A549 (cell line): ENCODE data around the gene PSMF1. TPM values are rescaled to one million over a fixed set of nuclear protein-coding genes. Genes with fewer than 3 reads are reported as not detected.

Source experiments
- ATAC-seq, 2 experiments: fragments of 200-7000 bp in 1 of 2; fragments of >200 bp in 1 of 2; cut with Nextera tagmentation in 1 of 2; cut with Tn5 transposase in 1 of 2; 3 replicates each; pipeline versions ENCODE4 v1.8.0 to v1.9.1; 2018 to 2020; ENCODE audit warnings: mild to moderate bottlenecking in 1 of 2, moderate library complexity in 1 of 2
- CTCF ChIA-PET: fragments of 300-600 bp; sonication (Branson Sonifier 250); formaldehyde crosslinking; extraction: SDS; loops from one replicate; lab custom pipeline; 2021; ENCODE audit warnings: antibody characterized with exemption, inconsistent platforms; lab: Yijun Ruan, JAX
- POLR2A ChIA-PET: fragments of 350-600 bp; formaldehyde crosslinking; extraction: SDS; loops from one replicate; lab custom pipeline; 2021; ENCODE audit warnings: antibody characterized with exemption, inconsistent platforms; lab: Yijun Ruan, JAX
- DNase-seq, 2 experiments: peaks; one replicate each; pipeline versions ENCODE4 v3.0.0 to v3.0.0-alpha.2; 2011 to 2016; ENCODE audit warnings: low read depth in 1 of 2, low spot score in 1 of 2
- FAIRE-seq: peaks from 2 replicates; lab custom pipeline; 2011; peaks lifted over from hg19 to GRCh38; lab: Jason Lieb, UNC
- H3K27ac ChIP-seq, 2 experiments: fragments of >200 bp; sonication (Bioruptor Twin); formaldehyde crosslinking; 3 replicates each; pipeline ENCODE4 v1.5.1; 2016 to 2017
- H3K4me1 ChIP-seq: fragments of >200 bp; sonication (Bioruptor Twin); formaldehyde crosslinking; 3 replicates; pipeline ENCODE4 v1.6.1; 2016
- H3K4me2 ChIP-seq: fragments of >200 bp; sonication (Bioruptor Twin); formaldehyde crosslinking; 3 replicates; pipeline ENCODE4 v1.6.1; 2016
- H3K4me3 ChIP-seq: fragments of >200 bp; sonication (Bioruptor Twin); formaldehyde crosslinking; 3 replicates; pipeline ENCODE4 v1.5.1; 2016
- H3K9me3 ChIP-seq: fragments of >200 bp; sonication (Bioruptor Twin); formaldehyde crosslinking; 3 replicates; pipeline ENCODE4 v1.6.1; 2016
- BCL3 ChIP-seq: fragments of >200 bp; sonication (Bioruptor Twin); formaldehyde crosslinking; IDR thresholded peaks from 3 replicates; pipeline ENCODE4 v1.6.1; 2016
- CHD2 ChIP-seq: fragments of 150-350 bp; IDR thresholded peaks from 2 replicates; pipeline ENCODE4 v1.6.1; 2014; ENCODE audit warnings: low read length; ENCODE audit not compliant: partially characterized antibody
- EHF ChIP-seq: fragments of 250-450 bp; sonication (Bioruptor Pico); IDR thresholded peaks from 2 replicates; pipeline ENCODE4 v1.5.0; 2020; ENCODE audit warnings: mild to moderate bottlenecking
- ESRRA ChIP-seq: fragments of 150-350 bp; IDR thresholded peaks from 2 replicates; pipeline ENCODE4 v1.6.1; 2014; ENCODE audit warnings: mild to moderate bottlenecking, low read length, borderline replicate concordance
- FOSL2 ChIP-seq, 2 experiments: fragments of 450-650 bp in 1 of 2; fragments of >200 bp in 1 of 2; sonication (Bioruptor Twin) in 1 of 2; formaldehyde crosslinking; IDR thresholded peaks; 2 replicates each; pipeline versions ENCODE4 v1.5.0 to v1.6.1; 2016 to 2020; ENCODE audit warnings: mild to moderate bottlenecking in 1 of 2, moderate library complexity in 1 of 2
- HDAC2 ChIP-seq: fragments of 200-600 bp; sonication (generic); IDR thresholded peaks from 2 replicates; pipeline ENCODE4 v1.6.1; 2016
- HEYL ChIP-seq: fragments of 250-450 bp; sonication (Bioruptor Pico); IDR thresholded peaks from 2 replicates; pipeline ENCODE4 v1.8.0; 2021; ENCODE audit warnings: mild to moderate bottlenecking, moderate library complexity
- HMGXB4 ChIP-seq: fragments of 250-450 bp; sonication (Bioruptor Pico); IDR thresholded peaks from 2 replicates; pipeline ENCODE4 v1.5.0; 2021; ENCODE audit warnings: mild to moderate bottlenecking, moderate library complexity, borderline replicate concordance
- HOXB5 ChIP-seq: fragments of 250-450 bp; sonication (Bioruptor Pico); IDR thresholded peaks from 2 replicates; pipeline ENCODE4 v1.5.0; 2020; ENCODE audit warnings: mild to moderate bottlenecking, moderate library complexity
- MAFK ChIP-seq: fragments of 450-650 bp; IDR thresholded peaks from 2 replicates; pipeline ENCODE4 v1.6.1; 2014; ENCODE audit not compliant: partially characterized antibody
- MYC ChIP-seq: IDR thresholded peaks from 2 replicates; pipeline ENCODE4 v1.6.1; 2012; ENCODE audit warnings: mild to moderate bottlenecking, inconsistent platforms, low read length, improper control_type of control experiment, borderline replicate concordance
- NPAS2 ChIP-seq: fragments of 250-450 bp; sonication (Bioruptor Pico); IDR thresholded peaks from 2 replicates; pipeline ENCODE4 v1.8.0; 2022; ENCODE audit warnings: mild to moderate bottlenecking, moderate library complexity, borderline replicate concordance
- NR3C1 ChIP-seq: fragments of >200 bp; sonication (Bioruptor Twin); formaldehyde crosslinking; IDR thresholded peaks from 3 replicates; pipeline ENCODE4 v1.6.1; 2017
- POLR2A ChIP-seq: IDR thresholded peaks from 2 replicates; pipeline ENCODE4 v1.6.1; 2012; ENCODE audit warnings: mild to moderate bottlenecking, low read length
- POLR2AphosphoS2 ChIP-seq: conservative IDR thresholded peaks from 2 replicates; pipeline ENCODE4 v1.6.1; 2012; ENCODE audit warnings: low read length, improper control_type of control experiment, inconsistent platforms
- REST ChIP-seq: fragments of 200-600 bp; sonication (generic); IDR thresholded peaks from 2 replicates; pipeline ENCODE4 v1.6.1; 2016; ENCODE audit warnings: antibody characterized with exemption, mild to moderate bottlenecking, moderate library complexity
- SMC3 ChIP-seq: fragments of >200 bp; sonication (Bioruptor Twin); formaldehyde crosslinking; IDR thresholded peaks from 3 replicates; pipeline ENCODE4 v1.6.1; 2018; ENCODE audit warnings: inconsistent platforms
- SREBF2 ChIP-seq: fragments of 450-650 bp; IDR thresholded peaks from 2 replicates; pipeline ENCODE4 v1.6.1; 2014; ENCODE audit warnings: mild to moderate bottlenecking, moderate library complexity
- TFCP2L1 ChIP-seq: fragments of 250-450 bp; sonication (Bioruptor Pico); IDR thresholded peaks from 2 replicates; pipeline ENCODE4 v1.5.0; 2021; ENCODE audit warnings: mild to moderate bottlenecking
- TP53 ChIP-seq: fragments of 250-450 bp; sonication (Bioruptor Pico); IDR thresholded peaks from 2 replicates; pipeline ENCODE4 v1.5.0; 2021; ENCODE audit warnings: mild to moderate bottlenecking, moderate library complexity
- ZNF302 ChIP-seq: fragments of 250-450 bp; sonication (Bioruptor Pico); IDR thresholded peaks from 2 replicates; pipeline ENCODE4 v1.9.0; 2021; ENCODE audit warnings: inconsistent platforms, mild to moderate bottlenecking, moderate library complexity
- ZSCAN20 ChIP-seq: fragments of 250-450 bp; sonication (Bioruptor Pico); IDR thresholded peaks from 2 replicates; pipeline ENCODE4 v1.8.0; 2022; ENCODE audit warnings: mild to moderate bottlenecking, moderate library complexity
- WGBS: methylation state at CpG from one replicate; pipeline ENCODE4 v1.1.6; 2017; ENCODE audit errors: missing lambda C conversion rate; 5-methylcytosine and 5-hydroxymethylcytosine counted together
- polyA plus RNA-seq, 4 experiments: library from polyadenylated mRNA; depleted of rRNA in 3 of 4; stranded (reverse); fragments of >200 nt; fragmentation: RNase III in 1 of 4; extraction: RNeasy Plus Mini Kit Qiagen cat#74134 plus additional on column Dnase treatment in 1 of 4; gene quantifications; 2 replicates in 3 of 4; 3 replicates in 1 of 4; pipeline ENCODE4 v1.2.3, GENCODE V29; 2011 to 2017
- TF ChIP-seq, protein P1 (sequence below): fragments of >200 bp; sonication (Bioruptor Twin); formaldehyde crosslinking; IDR thresholded peaks from 3 replicates; pipeline ENCODE4 v1.5.1; 2016
- TF ChIP-seq, protein P2 (sequence below): IDR thresholded peaks from 2 replicates; pipeline ENCODE4 v1.6.1; 2012

Gene PSMF1
- polyA plus RNA-seq, 2 of the 4 experiments (the other 2 are of a cell fraction): 123 to 157 TPM

- POLR2A ChIA-PET: no interaction called here
- 67% methylated on average over 3 of the region's 3 CpGs for WGBS
- H3K27ac ChIP-seq: no peak overlapping the region
- H3K4me3 ChIP-seq: no peak overlapping the region
- peaks cover 16% of the 10 kb centered on the region for H3K4me1 ChIP-seq
- no peak for TF ChIP-seq EHF
- TF ChIP-seq ESRRA: no peak
- no peak for TF ChIP-seq MAFK
- TF ChIP-seq CHD2: no peak
- TF ChIP-seq NPAS2 (CRISPR knock-in tag): no peak
- no peak for TF ChIP-seq MYC
- TF ChIP-seq BCL3: no peak
- TF ChIP-seq TFCP2L1 (CRISPR knock-in tag): no peak
- no peak for TF ChIP-seq HMGXB4 (CRISPR knock-in tag)
- TF ChIP-seq HEYL (CRISPR knock-in tag): no peak
- TF ChIP-seq TP53: no peak
- no peak for TF ChIP-seq REST
- no peak for TF ChIP-seq ZSCAN20 (CRISPR knock-in tag)
- no peak for TF ChIP-seq ZNF302 (CRISPR knock-in tag)
- TF ChIP-seq FOSL2 (IDR thresholded peaks at IDR 0.05): no peak
- no peak for TF ChIP-seq FOSL2 (CRISPR knock-in tag; IDR thresholded peaks at IDR 0.05)
- TF ChIP-seq SREBF2: no peak
- TF ChIP-seq POLR2AphosphoS2: no peak
- DNase-seq: no peak
- FAIRE-seq: no peak
- no peaks in the 10 kb centered on the region; the same call in 2 of the 3 replicates for H3K9me3 ChIP-seq
- no peak overlapping the region for H3K4me2 ChIP-seq
- CTCF ChIA-PET: interaction anchor here (1.0 to 3.4 kb wide), 7 partner anchors 9 to 375 kb away, joined by 3 to 12 read pairs (median 4); no protein-coding TSS in a partner anchor
- ATAC-seq: no peak
Observed at GRCh38 chr20:1190847-1191246, 72.4 kb downstream of the PSMF1 start.

DNA sequence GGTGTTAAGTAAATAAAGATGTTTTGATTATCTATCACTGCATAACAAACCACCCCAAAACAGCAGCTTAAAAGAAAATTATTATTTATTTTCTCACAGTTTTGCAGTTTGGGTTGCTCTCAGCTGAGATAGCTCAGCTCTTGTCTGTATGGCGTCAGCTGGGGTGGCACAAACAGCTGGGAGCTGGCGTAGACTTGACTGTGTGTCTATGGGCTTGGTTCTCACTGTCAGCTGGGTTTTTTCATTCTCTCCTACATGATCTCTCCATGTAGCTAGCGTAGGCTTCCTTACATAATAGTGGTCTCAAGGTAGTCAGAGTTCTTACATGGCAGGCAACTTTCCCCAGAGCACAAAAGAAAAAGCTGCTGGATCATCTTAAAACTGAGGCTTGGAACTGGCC is 72.9 kb downstream of the PSMF1 start:
- ChIA-PET CTCF (interaction anchor here (1.0 to 3.4 kb wide), 7 partner anchors 9 to 376 kb away, joined by 3 to 12 read pairs (median 4); no protein-coding TSS in a partner anchor), POLR2A (no interaction called here)
- no peak overlapping the region for H3K4me3 ChIP-seq
- no peak for DNase-seq
- H3K4me2 ChIP-seq: no peak overlapping the region
- H3K9me3 ChIP-seq: no peaks in the 10 kb centered on the region; the same call in 2 of the 3 replicates
- ATAC-seq: no peak
- H3K27ac ChIP-seq: no peak overlapping the region
- TF ChIP-seq POLR2A: no peak
- TF ChIP-seq MAFK: no peak
- TF ChIP-seq SMC3: no peak
- TF ChIP-seq, protein P1, sequence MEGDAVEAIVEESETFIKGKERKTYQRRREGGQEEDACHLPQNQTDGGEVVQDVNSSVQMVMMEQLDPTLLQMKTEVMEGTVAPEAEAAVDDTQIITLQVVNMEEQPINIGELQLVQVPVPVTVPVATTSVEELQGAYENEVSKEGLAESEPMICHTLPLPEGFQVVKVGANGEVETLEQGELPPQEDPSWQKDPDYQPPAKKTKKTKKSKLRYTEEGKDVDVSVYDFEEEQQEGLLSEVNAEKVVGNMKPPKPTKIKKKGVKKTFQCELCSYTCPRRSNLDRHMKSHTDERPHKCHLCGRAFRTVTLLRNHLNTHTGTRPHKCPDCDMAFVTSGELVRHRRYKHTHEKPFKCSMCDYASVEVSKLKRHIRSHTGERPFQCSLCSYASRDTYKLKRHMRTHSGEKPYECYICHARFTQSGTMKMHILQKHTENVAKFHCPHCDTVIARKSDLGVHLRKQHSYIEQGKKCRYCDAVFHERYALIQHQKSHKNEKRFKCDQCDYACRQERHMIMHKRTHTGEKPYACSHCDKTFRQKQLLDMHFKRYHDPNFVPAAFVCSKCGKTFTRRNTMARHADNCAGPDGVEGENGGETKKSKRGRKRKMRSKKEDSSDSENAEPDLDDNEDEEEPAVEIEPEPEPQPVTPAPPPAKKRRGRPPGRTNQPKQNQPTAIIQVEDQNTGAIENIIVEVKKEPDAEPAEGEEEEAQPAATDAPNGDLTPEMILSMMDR: no peak
- TF ChIP-seq, protein P2, sequence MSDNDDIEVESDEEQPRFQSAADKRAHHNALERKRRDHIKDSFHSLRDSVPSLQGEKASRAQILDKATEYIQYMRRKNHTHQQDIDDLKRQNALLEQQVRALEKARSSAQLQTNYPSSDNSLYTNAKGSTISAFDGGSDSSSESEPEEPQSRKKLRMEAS: no peak
- no peak for TF ChIP-seq HDAC2
- TF ChIP-seq HOXB5: no peak
- no peak for TF ChIP-seq NR3C1
- TF ChIP-seq TFCP2L1 (CRISPR knock-in tag): no peak
- no peak for TF ChIP-seq MYC
- no peak for TF ChIP-seq SREBF2
- peaks cover 11% of the 10 kb centered on the region for H3K4me1 ChIP-seq
- FAIRE-seq: no peak
- WGBS: 42% methylated on average over 3 of the region's 3 CpGs
